MM.1S (cell line): ENCODE data around the gene SERBP1.

ENCODE experiments used
- EZH2 ChIP-seq: fragments of 300-600 bp; sonication (generic); optimal IDR thresholded peaks from 2 replicates; pipeline ENCODE3; 2017; ENCODE audit warnings: low read depth, mild to moderate bottlenecking, antibody characterized with exemption, low read length, mixed read lengths
- TF ChIP-seq, protein P1 (sequence below): fragments of 300-600 bp; sonication (generic); IDR thresholded peaks from 2 replicates; pipeline ENCODE4 v1.5.1; 2016; ENCODE audit warnings: antibody characterized with exemption, low read length, mixed read lengths

DNA sequence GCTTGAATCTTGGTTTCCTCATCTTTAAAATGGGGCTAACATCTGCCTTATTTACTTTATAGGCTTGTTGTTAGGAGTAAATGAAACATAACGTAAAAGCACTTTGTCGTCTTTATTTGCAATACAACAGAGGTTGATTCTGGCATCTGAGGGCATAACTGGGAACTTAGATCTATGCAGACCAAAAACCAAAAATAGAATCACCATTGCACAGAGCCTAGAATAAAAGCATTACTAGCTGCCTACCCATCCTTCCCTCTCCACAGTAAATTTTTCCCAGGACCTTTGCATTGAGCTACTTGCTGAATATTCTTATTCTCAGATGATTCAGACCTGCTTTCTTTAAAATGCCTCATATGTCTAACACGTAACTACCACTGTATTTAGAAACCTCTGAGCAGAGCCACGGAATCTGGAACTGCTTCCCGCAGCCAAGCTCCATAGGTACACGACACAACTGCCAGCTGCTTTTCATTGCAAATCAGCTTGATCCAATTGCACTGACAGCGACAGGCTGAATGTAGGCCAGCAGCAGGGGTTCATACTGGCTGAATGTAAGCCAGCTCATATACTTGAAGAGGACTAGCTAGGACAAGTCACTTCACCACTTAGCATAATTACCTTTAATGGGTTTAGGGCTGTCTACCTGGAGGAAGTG is 33.2 kb upstream of the SERBP1 start:
- TF ChIP-seq, protein P1, sequence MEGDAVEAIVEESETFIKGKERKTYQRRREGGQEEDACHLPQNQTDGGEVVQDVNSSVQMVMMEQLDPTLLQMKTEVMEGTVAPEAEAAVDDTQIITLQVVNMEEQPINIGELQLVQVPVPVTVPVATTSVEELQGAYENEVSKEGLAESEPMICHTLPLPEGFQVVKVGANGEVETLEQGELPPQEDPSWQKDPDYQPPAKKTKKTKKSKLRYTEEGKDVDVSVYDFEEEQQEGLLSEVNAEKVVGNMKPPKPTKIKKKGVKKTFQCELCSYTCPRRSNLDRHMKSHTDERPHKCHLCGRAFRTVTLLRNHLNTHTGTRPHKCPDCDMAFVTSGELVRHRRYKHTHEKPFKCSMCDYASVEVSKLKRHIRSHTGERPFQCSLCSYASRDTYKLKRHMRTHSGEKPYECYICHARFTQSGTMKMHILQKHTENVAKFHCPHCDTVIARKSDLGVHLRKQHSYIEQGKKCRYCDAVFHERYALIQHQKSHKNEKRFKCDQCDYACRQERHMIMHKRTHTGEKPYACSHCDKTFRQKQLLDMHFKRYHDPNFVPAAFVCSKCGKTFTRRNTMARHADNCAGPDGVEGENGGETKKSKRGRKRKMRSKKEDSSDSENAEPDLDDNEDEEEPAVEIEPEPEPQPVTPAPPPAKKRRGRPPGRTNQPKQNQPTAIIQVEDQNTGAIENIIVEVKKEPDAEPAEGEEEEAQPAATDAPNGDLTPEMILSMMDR = no peak
- TF ChIP-seq EZH2 = no peak
